PFSK-1 (cell line): ENCODE results near the gene NOL6.

Source experiments
- FOXP2 ChIP-seq: optimal IDR thresholded peaks from 2 replicates; pipeline ENCODE3; 2011; ENCODE audit warnings: borderline replicate concordance, control low read depth, inconsistent platforms; ENCODE audit not compliant: insufficient read depth; ENCODE audit errors: extremely low read length, extremely low read depth
- POLR2AphosphoS5 ChIP-seq: IDR thresholded peaks from 2 replicates; pipeline ENCODE4 v1.6.1; 2012; ENCODE audit warnings: low read depth, mild to moderate bottlenecking, control low read depth, low read length, moderate library complexity
- SIN3A ChIP-seq: IDR thresholded peaks from 2 replicates; pipeline ENCODE4 v1.6.1; 2012; ENCODE audit warnings: mild to moderate bottlenecking, low read length, moderate library complexity, borderline replicate concordance; ENCODE audit not compliant: insufficient read depth
- TAF1 ChIP-seq: IDR thresholded peaks from 2 replicates; pipeline ENCODE4 v1.6.1; 2012; ENCODE audit warnings: low read length, control low read depth, borderline replicate concordance; ENCODE audit not compliant: insufficient read depth
- TF ChIP-seq, protein P1 (sequence below), 2 experiments: IDR thresholded peaks; 2 replicates each; pipeline versions ENCODE4 v1.6.1 to v1.8.0; 2011 to 2012; ENCODE audit warnings: low read depth in 2 of 2, low read length in 2 of 2, control low read depth in 1 of 2, inconsistent platforms in 1 of 2, mild to moderate bottlenecking in 1 of 2, moderate library complexity in 1 of 2; ENCODE audit not compliant: insufficient read depth in 1 of 2

Gene NOL6

GRCh38 chr9:33436445-33436844, 37.3 kb downstream of the NOL6 start:
- no peak for TF ChIP-seq FOXP2
- no peak for TF ChIP-seq SIN3A
- TF ChIP-seq, protein P1, sequence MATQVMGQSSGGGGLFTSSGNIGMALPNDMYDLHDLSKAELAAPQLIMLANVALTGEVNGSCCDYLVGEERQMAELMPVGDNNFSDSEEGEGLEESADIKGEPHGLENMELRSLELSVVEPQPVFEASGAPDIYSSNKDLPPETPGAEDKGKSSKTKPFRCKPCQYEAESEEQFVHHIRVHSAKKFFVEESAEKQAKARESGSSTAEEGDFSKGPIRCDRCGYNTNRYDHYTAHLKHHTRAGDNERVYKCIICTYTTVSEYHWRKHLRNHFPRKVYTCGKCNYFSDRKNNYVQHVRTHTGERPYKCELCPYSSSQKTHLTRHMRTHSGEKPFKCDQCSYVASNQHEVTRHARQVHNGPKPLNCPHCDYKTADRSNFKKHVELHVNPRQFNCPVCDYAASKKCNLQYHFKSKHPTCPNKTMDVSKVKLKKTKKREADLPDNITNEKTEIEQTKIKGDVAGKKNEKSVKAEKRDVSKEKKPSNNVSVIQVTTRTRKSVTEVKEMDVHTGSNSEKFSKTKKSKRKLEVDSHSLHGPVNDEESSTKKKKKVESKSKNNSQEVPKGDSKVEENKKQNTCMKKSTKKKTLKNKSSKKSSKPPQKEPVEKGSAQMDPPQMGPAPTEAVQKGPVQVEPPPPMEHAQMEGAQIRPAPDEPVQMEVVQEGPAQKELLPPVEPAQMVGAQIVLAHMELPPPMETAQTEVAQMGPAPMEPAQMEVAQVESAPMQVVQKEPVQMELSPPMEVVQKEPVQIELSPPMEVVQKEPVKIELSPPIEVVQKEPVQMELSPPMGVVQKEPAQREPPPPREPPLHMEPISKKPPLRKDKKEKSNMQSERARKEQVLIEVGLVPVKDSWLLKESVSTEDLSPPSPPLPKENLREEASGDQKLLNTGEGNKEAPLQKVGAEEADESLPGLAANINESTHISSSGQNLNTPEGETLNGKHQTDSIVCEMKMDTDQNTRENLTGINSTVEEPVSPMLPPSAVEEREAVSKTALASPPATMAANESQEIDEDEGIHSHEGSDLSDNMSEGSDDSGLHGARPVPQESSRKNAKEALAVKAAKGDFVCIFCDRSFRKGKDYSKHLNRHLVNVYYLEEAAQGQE (IDR thresholded peaks at IDR 0.05; ENCODE audit: insufficient read depth in 1 of 2, low read depth in 2 of 2, low read length in 2 of 2) = no peak
- no peak for TF ChIP-seq POLR2AphosphoS5
- no peak for TF ChIP-seq TAF1

DNA sequence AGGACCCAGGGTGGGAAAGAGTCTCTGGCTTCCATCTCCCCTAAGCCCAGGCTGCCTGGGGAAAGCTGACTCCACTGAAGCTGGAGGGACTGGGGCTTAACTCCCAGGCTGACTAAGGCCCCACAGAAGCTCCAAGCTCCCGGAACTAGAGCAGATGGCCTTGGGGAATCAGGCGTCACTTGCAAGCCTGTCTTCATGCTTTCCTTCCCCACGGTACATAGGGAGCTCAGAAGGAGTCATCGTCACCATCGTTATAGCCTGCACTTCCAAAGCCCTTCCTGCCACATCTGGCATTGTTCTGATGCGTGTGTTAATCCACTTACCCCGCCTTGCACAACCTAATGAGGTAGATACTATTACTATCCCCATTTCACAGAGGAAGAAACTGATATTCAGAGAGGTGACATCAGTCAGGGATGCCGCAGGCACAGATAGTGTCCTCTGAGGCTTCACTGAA, 37.9 kb downstream of the NOL6 start:
- no peak for TF ChIP-seq FOXP2

GRCh38 chr9:33434317-33435105, 39.2 kb downstream of the NOL6 start:
- TF ChIP-seq SIN3A (no peak), FOXP2 (no peak), TAF1 (no peak), POLR2AphosphoS5 (no peak)
- TF ChIP-seq, protein P1 (IDR thresholded peaks at IDR 0.05; ENCODE audit: insufficient read depth in 1 of 2, low read depth in 2 of 2, low read length in 2 of 2) = no peak

GRCh38 chr9:33433871-33434270, 39.9 kb downstream of the NOL6 start:
- no peak for TF ChIP-seq SIN3A
- no peak for TF ChIP-seq TAF1
- TF ChIP-seq FOXP2 = no peak
- no peak for TF ChIP-seq POLR2AphosphoS5
- TF ChIP-seq, protein P1 (IDR thresholded peaks at IDR 0.05; ENCODE audit: insufficient read depth in 1 of 2, low read depth in 2 of 2, low read length in 2 of 2) = no peak

- TF ChIP-seq POLR2AphosphoS5 (no peak), FOXP2 (no peak), SIN3A (no peak), TAF1 (no peak)
- TF ChIP-seq, protein P1 (IDR thresholded peaks at IDR 0.05; ENCODE audit: insufficient read depth in 1 of 2, low read depth in 2 of 2, low read length in 2 of 2) = no peak
These were observed 42.3 kb downstream of the NOL6 start for GRCh38 chr9:33431420-33431819.
